ENCODE data around the gene GPR3.

Gene GPR3

GRCh38 chr1:27412502-27412901, 20.1 kb downstream of the GPR3 start:
- ChIA-PET CTCF (no interaction called here), POLR2A (no interaction called here)
- TF ChIP-seq TARDBP (IDR thresholded peaks at IDR 0.05): no peak
- no peak for TF ChIP-seq CTBP1 (IDR thresholded peaks at IDR 0.05; ENCODE audit: borderline replicate concordance)
- TF ChIP-seq FOXM1 (IDR thresholded peaks at IDR 0.05; ENCODE audit: borderline replicate concordance): no peak
- TF ChIP-seq FOXA1 (IDR thresholded peaks at IDR 0.05): no peak
- no peak for TF ChIP-seq ELF4 (IDR thresholded peaks at IDR 0.05)
- no peak for TF ChIP-seq SP1 (IDR thresholded peaks at IDR 0.05)
- TF ChIP-seq L3MBTL2 (conservative IDR thresholded peaks at IDR 0.05): no peak
- no peak for TF ChIP-seq LEF1 (IDR thresholded peaks at IDR 0.05; ENCODE audit: borderline replicate concordance)
- TF ChIP-seq NFRKB (IDR thresholded peaks at IDR 0.05): no peak
- TF ChIP-seq ZNF384 (IDR thresholded peaks at IDR 0.05): no peak
- TF ChIP-seq SUZ12 (IDR thresholded peaks at IDR 0.05): no peak
- no peak for TF ChIP-seq ARNT (IDR thresholded peaks at IDR 0.05)
- no peak for TF ChIP-seq FOXK2 (IDR thresholded peaks at IDR 0.05)
- no peak for TF ChIP-seq PKNOX1 (IDR thresholded peaks at IDR 0.05)
- no peak for TF ChIP-seq BHLHE40 (IDR thresholded peaks at IDR 0.05; ENCODE audit: borderline replicate concordance)
- DNase-seq (ENCODE audit: extremely low spot score): no peak

- ChIA-PET POLR2A (no interaction called here), CTCF (interaction anchor here (0.5 to 1.1 kb wide), 3 partner anchors 18 to 193 kb away, joined by 3 read pairs; no protein-coding TSS in a partner anchor)
Observed at GRCh38 chr1:27413004-27413403, 20.6 kb downstream of the GPR3 start.

GRCh38 chr1:27414091-27414490, 21.7 kb downstream of the GPR3 start:
- TF ChIP-seq ELF4 (IDR thresholded peaks at IDR 0.05) (no peak), FOXM1 (IDR thresholded peaks at IDR 0.05; ENCODE audit: borderline replicate concordance) (no peak), CTBP1 (IDR thresholded peaks at IDR 0.05; ENCODE audit: borderline replicate concordance) (no peak), LEF1 (IDR thresholded peaks at IDR 0.05; ENCODE audit: borderline replicate concordance) (no peak), FOXA1 (IDR thresholded peaks at IDR 0.05) (no peak), NFRKB (IDR thresholded peaks at IDR 0.05) (no peak), HDGF (IDR thresholded peaks at IDR 0.05; ENCODE audit: borderline replicate concordance) (no peak), SP1 (IDR thresholded peaks at IDR 0.05) (no peak), PKNOX1 (IDR thresholded peaks at IDR 0.05) (no peak), SUZ12 (IDR thresholded peaks at IDR 0.05) (no peak), TARDBP (IDR thresholded peaks at IDR 0.05) (no peak), FOXK2 (IDR thresholded peaks at IDR 0.05) (no peak), BHLHE40 (IDR thresholded peaks at IDR 0.05; ENCODE audit: borderline replicate concordance) (no peak), ZNF384 (IDR thresholded peaks at IDR 0.05) (no peak), ARNT (IDR thresholded peaks at IDR 0.05) (no peak), L3MBTL2 (conservative IDR thresholded peaks at IDR 0.05) (no peak)
- POLR2A ChIA-PET: no interaction called here

More at GRCh38 chr1:27413004-27413403, 20.6 kb downstream of the GPR3 start:
- TF ChIP-seq SUZ12 (IDR thresholded peaks at IDR 0.05) (no peak), FOXA1 (IDR thresholded peaks at IDR 0.05) (no peak), ARNT (IDR thresholded peaks at IDR 0.05) (no peak), HDGF (IDR thresholded peaks at IDR 0.05; ENCODE audit: borderline replicate concordance) (no peak), TARDBP (IDR thresholded peaks at IDR 0.05) (no peak), ZNF384 (IDR thresholded peaks at IDR 0.05) (no peak), FOXM1 (IDR thresholded peaks at IDR 0.05; ENCODE audit: borderline replicate concordance) (no peak), PKNOX1 (IDR thresholded peaks at IDR 0.05) (no peak)
- no peak for DNase-seq (ENCODE audit: extremely low spot score)

GRCh38 chr1:27416387-27417111, 24.1 kb downstream of the GPR3 start:
- peak; percentile 61 for DNase-seq (ENCODE audit: extremely low spot score)
- ChIA-PET POLR2A (interaction anchor here (1.0 kb wide), 1 partner anchor 74 kb away, joined by 5 read pairs; the partner anchor contains the start of gene WASF2), CTCF (interaction anchor here (0.5 to 1.0 kb wide), 4 partner anchors 15 to 141 kb away, joined by 3 read pairs; no protein-coding TSS in a partner anchor)
- no peak for TF ChIP-seq ELF4 (IDR thresholded peaks at IDR 0.05)
- TF ChIP-seq CTBP1 (IDR thresholded peaks at IDR 0.05; ENCODE audit: borderline replicate concordance): no peak
- no peak for TF ChIP-seq SP1 (IDR thresholded peaks at IDR 0.05)
- TF ChIP-seq BHLHE40 (IDR thresholded peaks at IDR 0.05; ENCODE audit: borderline replicate concordance): no peak
- TF ChIP-seq L3MBTL2 (conservative IDR thresholded peaks at IDR 0.05): no peak
- TF ChIP-seq FOXK2 (IDR thresholded peaks at IDR 0.05): no peak
- TF ChIP-seq HDGF (IDR thresholded peaks at IDR 0.05; ENCODE audit: borderline replicate concordance): no peak
- no peak for TF ChIP-seq TARDBP (IDR thresholded peaks at IDR 0.05)
- no peak for TF ChIP-seq SUZ12 (IDR thresholded peaks at IDR 0.05)
- TF ChIP-seq FOXA1 (IDR thresholded peaks at IDR 0.05): no peak
- no peak for TF ChIP-seq PKNOX1 (IDR thresholded peaks at IDR 0.05)

More at GRCh38 chr1:27414091-27414490, 21.7 kb downstream of the GPR3 start:
- CTCF ChIA-PET: no interaction called here
- no peak for DNase-seq (ENCODE audit: extremely low spot score)

GRCh38 chr1:27417713-27418112, 25.3 kb downstream of the GPR3 start:
- no peak for DNase-seq (ENCODE audit: extremely low spot score)
- no peak for TF ChIP-seq ZNF384 (IDR thresholded peaks at IDR 0.05)
- no peak for TF ChIP-seq TARDBP (IDR thresholded peaks at IDR 0.05)
- TF ChIP-seq FOXA1 (IDR thresholded peaks at IDR 0.05): no peak
- TF ChIP-seq NFRKB (IDR thresholded peaks at IDR 0.05): no peak
- TF ChIP-seq CTBP1 (IDR thresholded peaks at IDR 0.05; ENCODE audit: borderline replicate concordance): no peak
- no peak for TF ChIP-seq PKNOX1 (IDR thresholded peaks at IDR 0.05)
- no peak for TF ChIP-seq FOXK2 (IDR thresholded peaks at IDR 0.05)
- TF ChIP-seq L3MBTL2 (conservative IDR thresholded peaks at IDR 0.05): no peak
- no peak for TF ChIP-seq ARNT (IDR thresholded peaks at IDR 0.05)
- TF ChIP-seq SP1 (IDR thresholded peaks at IDR 0.05): no peak
- no peak for TF ChIP-seq LEF1 (IDR thresholded peaks at IDR 0.05; ENCODE audit: borderline replicate concordance)
- POLR2A ChIA-PET: no interaction called here
- CTCF ChIA-PET: no interaction called here

Data from HEK293T (cell line).